Regular cardiac myocyte (primary cell): Measurements from ENCODE around the gene NCR3LG1. TPM values are rescaled to one million over a fixed set of nuclear protein-coding genes. Genes with fewer than 3 reads are reported as not detected.

Experiments
- total RNA-seq: library from RNA; depleted of rRNA; stranded (reverse); fragments of >200 nt; gene quantifications from 2 replicates; pipeline ENCODE4 v1.2.3, GENCODE V29; 2014

Gene NCR3LG1, protein sequence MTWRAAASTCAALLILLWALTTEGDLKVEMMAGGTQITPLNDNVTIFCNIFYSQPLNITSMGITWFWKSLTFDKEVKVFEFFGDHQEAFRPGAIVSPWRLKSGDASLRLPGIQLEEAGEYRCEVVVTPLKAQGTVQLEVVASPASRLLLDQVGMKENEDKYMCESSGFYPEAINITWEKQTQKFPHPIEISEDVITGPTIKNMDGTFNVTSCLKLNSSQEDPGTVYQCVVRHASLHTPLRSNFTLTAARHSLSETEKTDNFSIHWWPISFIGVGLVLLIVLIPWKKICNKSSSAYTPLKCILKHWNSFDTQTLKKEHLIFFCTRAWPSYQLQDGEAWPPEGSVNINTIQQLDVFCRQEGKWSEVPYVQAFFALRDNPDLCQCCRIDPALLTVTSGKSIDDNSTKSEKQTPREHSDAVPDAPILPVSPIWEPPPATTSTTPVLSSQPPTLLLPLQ
- total RNA-seq = 3.1 TPM in 2 replicates

GRCh38 chr11:17351510-17352176, at the start of gene NCR3LG1:
Gene NCR3LG1 (plus strand): TSS chr11:17351800. CDS start chr11:17351970, 170 bp downstream.

GRCh38 chr11:17388609-17389210, 37.1 kb downstream of the NCR3LG1 start, which contains the start of gene KCNJ11:
Gene KCNJ11 (minus strand): TSS chr11:17388659. CDS start chr11:17388091, 568 bp downstream.

Other genes starting within 250 kb of the NCR3LG1 start
- gene PIK3C2A, start 143.8 kb upstream of the NCR3LG1 start, total RNA-seq = 78.0 and 78.6 TPM in 2 replicates
- 71.5 and 90.2 TPM in 2 replicates for gene NUCB2, start 75.1 kb upstream of the NCR3LG1 start, total RNA-seq
- under 0.01 TPM in 1 of 2 replicates, not detected in the other for gene KCNJ11, start 36.9 kb downstream of the NCR3LG1 start, total RNA-seq
- gene ABCC8, start 125.0 kb downstream of the NCR3LG1 start, total RNA-seq = not detected in 2 replicates
- not detected in 2 replicates for gene USH1C, start 192.6 kb downstream of the NCR3LG1 start, total RNA-seq
- gene OTOG, start 195.5 kb downstream of the NCR3LG1 start, total RNA-seq = not detected in 2 replicates